Neural crest cell (in vitro differentiated cells): Measurements from ENCODE around the gene TMEM123. TPM values are rescaled to one million over a fixed set of nuclear protein-coding genes. Genes with fewer than 3 reads are reported as not detected.

Experiments
- DNase-seq: peaks from one replicate; pipeline ENCODE4 v3.0.0; 2021; ENCODE audit warnings: low read depth, mixed read lengths, low spot score
- H3K27ac Mint-ChIP-seq: one replicate; pipeline ENCODE4 v1.8.0; 2021; ENCODE audit warnings: mild to moderate bottlenecking, mixed read lengths; ENCODE audit not compliant: unreplicated experiment
- H3K27me3 Mint-ChIP-seq: 2 replicates; pipeline ENCODE4 v1.8.0; 2021; ENCODE audit warnings: low read depth, mild to moderate bottlenecking, mixed read lengths
- H3K36me3 Mint-ChIP-seq: 2 replicates; pipeline ENCODE4 v1.8.0; 2021; ENCODE audit warnings: low read depth, mild to moderate bottlenecking, mixed read lengths
- H3K4me1 Mint-ChIP-seq: 2 replicates; pipeline ENCODE4 v1.8.0; 2021; ENCODE audit warnings: mixed read lengths
- H3K4me3 Mint-ChIP-seq: one replicate; pipeline ENCODE4 v1.8.0; 2021; ENCODE audit warnings: mild to moderate bottlenecking, mixed read lengths
- H3K9me3 Mint-ChIP-seq: 2 replicates; pipeline ENCODE4 v1.8.0; 2021; ENCODE audit warnings: mixed read lengths
- total RNA-seq: library from RNA; stranded (reverse); gene quantifications from 2 replicates; pipeline ENCODE4 v1.2.1, GENCODE V29; 2021
- TF ChIP-seq, protein P1 (sequence below): fragments of 200-600 bp; sonication (generic); conservative IDR thresholded peaks from 2 replicates; pipeline ENCODE4 v1.5.0; 2021; ENCODE audit warnings: antibody characterized with exemption, mild to moderate bottlenecking

TMEM123 gene
- total RNA-seq, 1 donor from 2014 or later = 153 TPM

DNA sequence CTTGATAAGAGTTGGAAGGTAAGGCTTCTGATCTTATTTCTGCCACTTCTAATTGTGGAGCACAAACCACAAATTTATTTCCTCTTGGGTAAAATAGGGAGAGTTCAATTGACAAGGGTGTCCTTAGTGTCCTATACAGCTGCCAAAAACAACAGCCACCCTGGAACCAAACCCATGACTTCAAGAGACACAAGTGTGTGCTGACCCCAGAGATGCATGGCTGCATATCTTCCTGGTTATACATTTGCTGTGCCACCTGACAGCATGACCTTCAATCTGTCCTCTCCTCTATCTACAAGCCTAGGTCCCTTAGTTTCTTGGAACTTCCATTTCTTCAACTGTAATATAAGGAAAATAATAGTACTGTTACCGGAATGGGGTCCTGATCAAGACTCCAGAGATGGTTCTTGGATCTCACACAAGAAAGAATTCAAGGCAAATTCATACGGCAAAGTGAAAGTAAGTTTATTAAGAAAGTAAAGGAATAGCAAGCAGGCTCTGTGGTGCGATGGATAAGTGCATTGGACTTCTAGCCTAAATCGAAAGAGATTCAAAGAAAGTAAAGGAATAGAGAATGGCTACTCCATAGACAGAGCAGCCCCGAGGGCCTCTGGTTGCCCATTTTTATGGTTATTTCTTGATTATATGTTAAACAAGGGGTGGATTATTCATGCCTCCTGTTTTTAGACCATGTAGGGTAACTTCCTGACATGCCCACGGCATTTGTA, 15.5 kb upstream of the TMEM123 start:
- H3K27ac Mint-ChIP-seq = no peak overlapping the region

DNA sequence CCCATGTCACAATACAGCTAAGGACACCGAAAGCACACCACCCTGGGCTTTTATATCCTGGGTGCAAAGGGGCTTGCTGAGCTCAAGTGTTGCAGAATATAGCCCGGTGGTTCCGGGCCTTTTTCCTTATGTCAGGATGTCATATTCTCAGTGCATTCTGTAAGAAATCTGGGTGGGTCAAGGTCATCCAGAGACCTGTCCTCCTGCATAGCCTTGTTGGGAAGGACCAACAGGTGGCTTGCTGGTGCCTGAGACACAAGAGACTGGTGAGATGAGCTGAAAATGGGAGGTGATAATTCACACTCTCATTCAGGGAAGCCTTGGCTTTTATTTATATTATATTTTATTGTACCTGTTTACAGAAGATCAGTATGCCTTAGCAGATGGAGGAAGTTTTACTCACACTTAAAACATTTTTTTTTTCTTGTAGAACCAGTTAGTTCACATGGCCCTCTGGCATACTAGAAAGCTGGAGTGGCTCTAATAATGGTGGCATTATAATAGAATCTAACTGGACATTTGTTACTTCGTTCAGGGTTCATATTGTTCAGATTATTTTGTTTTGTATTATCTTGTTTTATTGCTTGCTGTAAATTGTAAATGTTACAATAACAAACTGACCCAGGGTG, 14.6 kb upstream of the TMEM123 start:
- Mint-ChIP-seq H3K4me3 (no peak overlapping the region), H3K27me3 (no peaks in the 10 kb centered on the region), H3K9me3 (no peaks in the 10 kb centered on the region), H3K36me3 (no peaks in the 10 kb centered on the region), H3K4me1 (no peaks in the 10 kb centered on the region), H3K27ac (no peak overlapping the region)
- TF ChIP-seq, protein P1, sequence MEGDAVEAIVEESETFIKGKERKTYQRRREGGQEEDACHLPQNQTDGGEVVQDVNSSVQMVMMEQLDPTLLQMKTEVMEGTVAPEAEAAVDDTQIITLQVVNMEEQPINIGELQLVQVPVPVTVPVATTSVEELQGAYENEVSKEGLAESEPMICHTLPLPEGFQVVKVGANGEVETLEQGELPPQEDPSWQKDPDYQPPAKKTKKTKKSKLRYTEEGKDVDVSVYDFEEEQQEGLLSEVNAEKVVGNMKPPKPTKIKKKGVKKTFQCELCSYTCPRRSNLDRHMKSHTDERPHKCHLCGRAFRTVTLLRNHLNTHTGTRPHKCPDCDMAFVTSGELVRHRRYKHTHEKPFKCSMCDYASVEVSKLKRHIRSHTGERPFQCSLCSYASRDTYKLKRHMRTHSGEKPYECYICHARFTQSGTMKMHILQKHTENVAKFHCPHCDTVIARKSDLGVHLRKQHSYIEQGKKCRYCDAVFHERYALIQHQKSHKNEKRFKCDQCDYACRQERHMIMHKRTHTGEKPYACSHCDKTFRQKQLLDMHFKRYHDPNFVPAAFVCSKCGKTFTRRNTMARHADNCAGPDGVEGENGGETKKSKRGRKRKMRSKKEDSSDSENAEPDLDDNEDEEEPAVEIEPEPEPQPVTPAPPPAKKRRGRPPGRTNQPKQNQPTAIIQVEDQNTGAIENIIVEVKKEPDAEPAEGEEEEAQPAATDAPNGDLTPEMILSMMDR = no peak
- DNase-seq = no peak

More for the DNA sequence above, 15.5 kb upstream of the TMEM123 start:
- TF ChIP-seq, protein P1 = no peak
- Mint-ChIP-seq H3K36me3 (no peaks in the 10 kb centered on the region), H3K4me1 (no peaks in the 10 kb centered on the region), H3K4me3 (no peak overlapping the region), H3K27me3 (no peaks in the 10 kb centered on the region), H3K9me3 (no peaks in the 10 kb centered on the region)
- no peak for DNase-seq

DNA sequence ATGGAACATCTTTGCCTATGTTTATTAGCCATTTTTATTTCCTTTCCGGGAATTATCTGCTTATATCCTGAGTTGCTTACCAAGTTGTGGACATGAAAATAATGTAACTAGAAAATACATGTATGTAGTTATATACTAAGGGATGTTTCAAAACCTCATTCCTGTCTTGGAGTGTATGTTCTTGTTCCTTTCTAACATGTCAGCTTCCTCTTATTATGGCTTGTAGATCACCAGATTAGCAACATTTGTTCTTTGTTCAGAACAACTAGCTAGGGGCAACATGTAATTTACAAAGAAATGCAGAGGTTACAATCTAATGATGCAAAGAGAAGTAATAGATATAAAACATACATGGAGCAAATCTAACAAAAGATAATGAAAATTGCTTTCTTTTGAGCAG, 13.1 kb upstream of the TMEM123 start:
- H3K36me3 Mint-ChIP-seq = no peaks in the 10 kb centered on the region
- no peaks in the 10 kb centered on the region for H3K9me3 Mint-ChIP-seq
- no peaks in the 10 kb centered on the region for H3K27me3 Mint-ChIP-seq
- no peaks in the 10 kb centered on the region for H3K4me1 Mint-ChIP-seq
- TF ChIP-seq, protein P1 = no peak
- no peak overlapping the region for H3K27ac Mint-ChIP-seq
- H3K4me3 Mint-ChIP-seq = no peak overlapping the region
- no peak for DNase-seq

DNA sequence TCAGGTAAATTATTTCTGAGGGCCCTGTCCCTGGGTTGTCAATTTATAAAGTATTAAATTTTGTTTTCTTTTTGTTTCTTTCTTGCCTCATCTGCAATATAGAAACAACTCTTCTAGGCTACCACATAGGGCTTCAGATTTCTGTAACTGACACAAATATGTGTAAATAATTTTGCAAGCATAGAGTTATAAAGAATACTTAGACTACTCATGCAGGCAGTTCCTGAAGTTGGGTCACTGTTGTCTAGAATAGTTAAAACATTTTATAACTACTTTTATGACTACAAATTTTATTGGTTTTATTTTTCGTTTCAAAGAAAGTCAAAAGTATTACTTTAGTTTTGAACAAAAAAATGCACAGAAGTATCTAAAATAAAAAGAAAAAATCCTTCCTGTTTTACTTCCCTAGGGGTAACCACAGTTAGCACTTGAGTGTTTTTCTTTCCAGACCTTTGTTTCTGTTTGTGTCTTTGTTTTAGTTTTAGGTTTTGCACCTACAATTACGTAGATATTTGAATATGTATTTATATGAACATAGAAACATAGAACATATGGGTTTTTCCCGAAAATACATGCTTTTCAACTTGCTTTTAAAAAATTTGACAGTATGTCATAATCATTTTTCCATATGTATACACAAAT, 12.4 kb upstream of the TMEM123 start:
- TF ChIP-seq, protein P1 = no peak
- Mint-ChIP-seq H3K4me1 (no peaks in the 10 kb centered on the region), H3K4me3 (no peak overlapping the region), H3K27me3 (no peaks in the 10 kb centered on the region), H3K27ac (no peak overlapping the region), H3K9me3 (no peaks in the 10 kb centered on the region), H3K36me3 (no peaks in the 10 kb centered on the region)
- no peak for DNase-seq

DNA sequence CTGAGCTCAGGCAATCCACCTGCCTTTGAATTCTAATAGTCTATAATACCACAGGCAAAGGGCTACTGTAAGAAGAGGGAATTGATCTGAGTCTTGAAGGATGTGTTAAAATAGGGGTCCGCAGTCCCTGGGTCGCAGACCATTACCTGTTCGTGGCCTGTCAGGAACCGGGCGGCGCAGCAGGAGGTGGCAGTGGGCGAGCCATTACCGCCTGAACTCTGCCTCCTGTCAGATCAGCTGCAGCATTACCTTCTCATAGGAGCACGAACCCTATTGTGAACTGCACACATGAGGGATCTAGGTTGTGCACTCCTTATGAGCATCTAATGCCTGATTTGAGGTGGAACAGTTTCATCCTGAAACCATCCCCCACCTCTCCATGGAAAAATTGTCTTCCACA, 11.5 kb upstream of the TMEM123 start:
- no peak for DNase-seq
- Mint-ChIP-seq H3K27me3 (no peaks in the 10 kb centered on the region), H3K9me3 (no peaks in the 10 kb centered on the region), H3K4me1 (no peaks in the 10 kb centered on the region), H3K36me3 (no peaks in the 10 kb centered on the region), H3K27ac (no peak overlapping the region), H3K4me3 (no peak overlapping the region)
- TF ChIP-seq, protein P1 = no peak
